Esophagus muscularis mucosa (tissue), 4 donors: ENCODE results near the gene TIRAP. TPM values are rescaled to one million over a fixed set of nuclear protein-coding genes. Genes with fewer than 3 reads are reported as not detected.
"Not testable (repeated sequence)": the region's sequence is repeated elsewhere in the genome, so short reads cannot be mapped to it uniquely, and the experiment has no call there.

Experiments
- DNase-seq: peaks from one replicate; pipeline ENCODE4 v3.0.0-alpha.2; 2017; ENCODE audit errors: extremely low spot score
- H3K27ac ChIP-seq, 4 donors: fragments of 200-600 bp; sonication (generic); replicated peaks in 1 of 4; 1 replicate in 3 of 4; 2 replicates in 1 of 4; pipeline ENCODE4 v1.5.1; 2016 to 2019; ENCODE audit warnings: mild to moderate bottlenecking in 1 of 4
- H3K27me3 ChIP-seq, 4 donors: fragments of 200-600 bp; sonication (generic); one replicate each; pipeline versions ENCODE4 v1.5.1 to v1.6.0; 2016 to 2019
- H3K36me3 ChIP-seq, 4 donors: fragments of 200-600 bp; sonication (generic); one replicate each; pipeline ENCODE4 v1.5.1; 2016 to 2019
- H3K4me1 ChIP-seq, 4 donors: fragments of 200-600 bp; sonication (generic); one replicate each; pipeline ENCODE4 v1.5.1; 2016 to 2019
- H3K4me3 ChIP-seq, 4 donors: fragments of 200-600 bp; sonication (generic); 1 replicate in 2 of 4; 2 replicates in 2 of 4; pipeline ENCODE4 v1.5.1; 2016 to 2019; ENCODE audit warnings: mild to moderate bottlenecking in 4 of 4, moderate library complexity in 1 of 4
- H3K9me3 ChIP-seq, 4 donors: fragments of 200-600 bp; sonication (generic); 1 replicate in 3 of 4; 2 replicates in 1 of 4; pipeline ENCODE4 v1.5.1; 2016 to 2019
- CTCF ChIP-seq, 3 experiments: fragments of 200-600 bp in 2 of 3; fragments of 450-650 bp in 1 of 3; sonication (generic) in 2 of 3; IDR thresholded peaks; one replicate each; pipeline ENCODE4 v1.5.1; 2017 to 2019; ENCODE audit warnings: antibody characterized with exemption in 3 of 3, mild to moderate bottlenecking in 2 of 3, moderate library complexity in 1 of 3
- EP300 ChIP-seq: sonication (generic); formaldehyde crosslinking; IDR thresholded peaks from one replicate; pipeline ENCODE4 v1.6.1; 2017; ENCODE audit warnings: antibody characterized with exemption
- POLR2A ChIP-seq: fragments of 450-650 bp; IDR thresholded peaks from one replicate; pipeline ENCODE4 v1.6.1; 2017; ENCODE audit warnings: antibody characterized with exemption, moderate library complexity, mild to moderate bottlenecking, low read depth
- POLR2AphosphoS5 ChIP-seq, 2 donors: sonication (generic); formaldehyde crosslinking; IDR thresholded peaks; one replicate each; pipeline ENCODE4 v1.6.1; 2017; ENCODE audit warnings: antibody characterized with exemption in 2 of 2
- WGBS: methylation state at CpG from one replicate; pipeline ENCODE4 v1.1.5; 2018; 5-methylcytosine and 5-hydroxymethylcytosine counted together
- intact Hi-C: fragments of 100-400 bp; cut with DNase I; formaldehyde crosslinking; loops from one replicate; pipeline ENCODE4 v1.15.1; 2023
- total RNA-seq, 4 donors: library from RNA; depleted of rRNA; stranded (reverse); fragments of >200 nt; gene quantifications; one replicate each; pipeline versions ENCODE4 v1.1.0 to v1.2.1, GENCODE V29; 2016

Gene TIRAP
- total RNA-seq = 10 to 100 TPM in 3 of 4 donors, 1 to 10 TPM in 1; 8.3 to 14.3 (median 13.4) TPM

- peaks cover 16 to 34% (median 32%) of the 10 kb centered on the region in 4 donors for H3K4me1 ChIP-seq
- peak within 1 kb of the TSS; percentile 92 to 98 (median 95) for H3K27ac ChIP-seq
- WGBS = under 1% methylated on average over 55 of the region's 82 CpGs
- H3K4me3 ChIP-seq = peak within 1 kb of the TSS; percentile 83 to 96 (median 88)
- intact Hi-C loops = no loop called here
- no peak for DNase-seq
- H3K9me3 ChIP-seq = no peaks in the 10 kb centered on the region
- no peak for TF ChIP-seq CTCF (IDR thresholded peaks at IDR 0.05)
- TF ChIP-seq POLR2AphosphoS5 (IDR thresholded peaks at IDR 0.05) = peak; percentile 25 to 61
- H3K36me3 ChIP-seq = peaks cover 7 to 15% (median 8%) of the 10 kb centered on the region in 4 donors
- no peaks in the 10 kb centered on the region for H3K27me3 ChIP-seq
Observed at GRCh38 chr11:126282736-126283591, at the start of gene TIRAP. Gene TIRAP, plus strand, starts transcription at chr11:126283093. Its CDS starts 7,802 bp downstream, at chr11:126290895.

GRCh38 chr11:126233391-126233790 lies 49.5 kb upstream of the TIRAP start:
- 84% methylated on average over 4 of the region's 4 CpGs for WGBS
- intact Hi-C loops = no loop called here
- no peak overlapping the region for H3K27ac ChIP-seq
- peaks cover 1 to 38% (median 19%) of the 10 kb centered on the region in 4 donors for H3K36me3 ChIP-seq
- no peaks in the 10 kb centered on the region for H3K27me3 ChIP-seq
- no peak for DNase-seq
- TF ChIP-seq EP300 = no peak
- H3K4me1 ChIP-seq = no peaks in the 10 kb centered on the region
- no peaks in the 10 kb centered on the region for H3K9me3 ChIP-seq
- no peak overlapping the region for H3K4me3 ChIP-seq

GRCh38 chr11:126246636-126247035 lies 36.3 kb upstream of the TIRAP start:
- no peak overlapping the region for H3K4me3 ChIP-seq
- no peak for TF ChIP-seq CTCF (IDR thresholded peaks at IDR 0.05)
- TF ChIP-seq POLR2A = no peak
- no peak for TF ChIP-seq EP300
- no peak for TF ChIP-seq POLR2AphosphoS5 (IDR thresholded peaks at IDR 0.05)
- intact Hi-C loops = no loop called here
- H3K4me1 ChIP-seq = no peaks in the 10 kb centered on the region
- no peaks in the 10 kb centered on the region for H3K27me3 ChIP-seq
- no peak for DNase-seq
- H3K36me3 ChIP-seq = peaks cover 17 to 74% (median 47%) of the 10 kb centered on the region in 4 donors
- H3K27ac ChIP-seq = no peak overlapping the region
- WGBS = 87% methylated on average over 2 of the region's 2 CpGs
- H3K9me3 ChIP-seq = no peaks in the 10 kb centered on the region

GRCh38 chr11:126253265-126253664 lies 29.6 kb upstream of the TIRAP start:
- Histone ChIP-seq H3K4me1 (no peaks in the 10 kb centered on the region), H3K36me3 (peaks cover 0 to 84% (median 48%) of the 10 kb centered on the region in 4 donors), H3K4me3 (no peak overlapping the region), H3K9me3 (no peaks in the 10 kb centered on the region), H3K27me3 (no peaks in the 10 kb centered on the region), H3K27ac (no peak overlapping the region)
- intact Hi-C loops = no loop called here
- no peak for DNase-seq
- TF ChIP-seq EP300 = no peak
- TF ChIP-seq POLR2AphosphoS5 (IDR thresholded peaks at IDR 0.05) = no peak
- TF ChIP-seq CTCF (IDR thresholded peaks at IDR 0.05) = no peak
- no peak for TF ChIP-seq POLR2A
- 85% methylated on average over 4 of the region's 4 CpGs for WGBS

- no peak for DNase-seq
- 63% methylated on average over 1 of the region's 1 CpG for WGBS
- Histone ChIP-seq H3K27ac (no peak overlapping the region), H3K36me3 (peaks cover 0 to 81% (median 45%) of the 10 kb centered on the region in 4 donors), H3K4me1 (no peaks in the 10 kb centered on the region), H3K27me3 (no peaks in the 10 kb centered on the region), H3K4me3 (no peak overlapping the region), H3K9me3 (no peaks in the 10 kb centered on the region)
- TF ChIP-seq CTCF (IDR thresholded peaks at IDR 0.05) (no peak), POLR2AphosphoS5 (IDR thresholded peaks at IDR 0.05) (no peak), POLR2A (no peak), EP300 (no peak)
- intact Hi-C loops = no loop called here
Observed at GRCh38 chr11:126254819-126255218, 28.1 kb upstream of the TIRAP start.

GRCh38 chr11:126255507-126255906 lies 27.4 kb upstream of the TIRAP start:
- H3K36me3 ChIP-seq = peaks cover 0 to 80% (median 42%) of the 10 kb centered on the region in 4 donors
- H3K27ac ChIP-seq, intact Hi-C loops, H3K9me3 ChIP-seq, H3K4me3 ChIP-seq, DNase-seq, H3K4me1 ChIP-seq, H3K27me3 ChIP-seq: not testable (repeated sequence)
- 97% methylated on average over 5 of the region's 5 CpGs for WGBS
